ENCODE results near the gene DAP3. TPM values are rescaled to one million over a fixed set of nuclear protein-coding genes. Genes with fewer than 3 reads are reported as not detected.
A peak's percentile ranks its signal among the peaks of the same experiment; 100 is the strongest.
"Not testable (repeated sequence)": the region's sequence is repeated elsewhere in the genome, so short reads cannot be mapped to it uniquely, and the experiment has no call there.

DAP3 gene
- total and polyA plus RNA-seq, 2 of the 8 experiments (the other 6 are each of a cell fraction or from before 2014, with no cell fraction given), result 66.3 to 87.1 TPM

DNA sequence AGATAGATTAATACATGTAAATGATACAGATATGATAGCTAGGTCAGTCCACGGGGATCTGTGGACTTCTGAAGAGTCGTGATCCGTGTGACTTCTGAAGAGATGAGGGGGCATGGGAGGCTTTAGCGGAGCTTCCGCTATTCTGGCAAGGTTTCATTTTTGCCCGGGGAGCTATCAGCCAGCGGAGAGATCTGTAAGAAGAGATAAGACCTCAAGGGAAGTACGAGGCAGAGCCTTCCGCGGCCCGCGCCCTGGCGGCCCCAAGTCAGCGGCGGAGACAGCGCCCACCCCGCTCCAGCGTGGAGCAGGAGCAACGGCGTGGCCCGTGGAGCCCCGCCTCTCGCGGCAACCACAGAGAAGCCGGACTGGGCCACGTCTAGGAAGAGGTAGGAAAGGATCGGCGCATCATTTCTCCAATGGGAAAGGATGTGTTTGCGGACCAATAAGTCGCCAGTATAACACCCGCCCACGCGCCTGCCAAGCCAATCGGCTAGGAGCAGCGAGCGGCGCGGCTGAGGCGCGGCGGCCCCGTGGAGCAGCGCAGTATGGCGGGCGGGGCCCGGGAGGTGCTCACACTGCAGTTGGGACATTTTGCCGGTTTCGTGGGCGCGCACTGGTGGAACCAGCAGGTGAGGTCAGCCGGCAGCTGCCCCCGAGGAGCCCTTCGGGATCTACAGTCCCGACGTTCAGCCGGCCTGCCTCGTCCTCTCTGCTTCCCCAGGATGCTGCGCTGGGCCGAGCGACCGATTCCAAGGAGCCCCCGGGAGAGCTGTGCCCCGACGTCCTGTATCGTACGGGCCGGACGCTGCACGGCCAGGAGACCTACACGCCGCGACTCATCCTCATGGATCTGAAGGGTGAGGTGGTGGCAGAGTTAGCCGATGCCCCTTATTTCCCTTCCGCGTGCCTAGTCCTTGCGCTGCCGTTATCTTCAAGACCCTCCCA, 56.7 kb downstream of the DAP3 start:
- Histone ChIP-seq H3K9ac (replicated peaks in 1 of 4; ENCODE audit: extremely low read depth in 1 of 4, low read depth in 3 of 4, low read length in 3 of 4) (peak overlapping the region in 2 of 4 experiments; percentile 38 to 42; a peak in 4 of 7 replicates), H3K4me3 (ENCODE audit: extremely low read depth in 1 of 4, insufficient read depth in 2 of 4, low read depth in 3 of 4, low read length in 4 of 4) (peak overlapping the region; percentile 50 to 81 (median 76)), H3K4me2 (ENCODE audit: insufficient read depth in 1 of 2, low read depth in 2 of 2, low read length in 2 of 2) (peak overlapping the region; percentile 57 to 69), H3K18ac (ENCODE audit: extremely low read depth, low read length) (peak overlapping the region; percentile 48; the same call in 1 of the 2 replicates), H4K5ac (ENCODE audit: insufficient read length, low read depth, low read length) (peak overlapping the region; percentile 29), H4K8ac (ENCODE audit: extremely low read depth, insufficient read depth, low read length) (peak overlapping the region; percentile 62; the same call in 1 of the 2 replicates), H2AFZ (ENCODE audit: low read length) (peak overlapping the region; percentile 86; the same call in 1 of the 2 replicates)
- H2BK120ac ChIP-seq (replicated peaks; ENCODE audit: low read depth, low read length); H2BK5ac ChIP-seq (ENCODE audit: low read depth, low read length); H3K14ac ChIP-seq (ENCODE audit: insufficient read length); H2AK5ac ChIP-seq (ENCODE audit: low read depth, low read length); H3K4ac ChIP-seq (replicated peaks; ENCODE audit: insufficient read length, low read depth, low read length); H3K23ac ChIP-seq (ENCODE audit: insufficient read length); H3K27me3 ChIP-seq (replicated peaks in 1 of 4; ENCODE audit: control insufficient read depth in 3 of 4, extremely low read depth in 1 of 4, insufficient read depth in 3 of 4, low read length in 3 of 4); H4K20me1 ChIP-seq (replicated peaks in 1 of 2; ENCODE audit: control insufficient read depth in 1 of 2, insufficient read depth in 2 of 2, low read length in 2 of 2); FAIRE-seq; H3K79me2 ChIP-seq (ENCODE audit: control insufficient read depth in 1 of 2, insufficient read depth in 2 of 2, low read length in 2 of 2); H3K56ac ChIP-seq (replicated peaks; ENCODE audit: insufficient read length, low read depth, low read length); H2BK20ac ChIP-seq (ENCODE audit: low read length); H3K27ac ChIP-seq (ENCODE audit: low read depth, low read length); H2BK12ac ChIP-seq (ENCODE audit: low read depth, low read length); H3K9me3 ChIP-seq (ENCODE audit: insufficient read depth in 2 of 2, low read depth in 1 of 2, low read length in 1 of 2); H2BK15ac ChIP-seq (ENCODE audit: low read length); H3K36me3 ChIP-seq (ENCODE audit: control insufficient read depth in 2 of 4, insufficient read depth in 4 of 4, low read length in 3 of 4); POLR2A ChIA-PET (ENCODE audit: partially characterized antibody); H3K4me1 ChIP-seq (replicated peaks in 1 of 4; ENCODE audit: control insufficient read depth in 3 of 4, insufficient read depth in 4 of 4, low read length in 3 of 4); H3K79me1 ChIP-seq (ENCODE audit: low read depth, low read length); H4K91ac ChIP-seq (replicated peaks; ENCODE audit: insufficient read length, low read length); H3K23me2 ChIP-seq (ENCODE audit: low read depth, low read length): not testable (repeated sequence)
- CTCF ChIA-PET (ENCODE audit: partially characterized antibody), result interaction anchor here (0.5 to 0.9 kb wide), 3 partner anchors 17 to 148 kb away, joined by 3 to 4 read pairs (median 3); no protein-coding TSS in a partner anchor
- DNase-seq (ENCODE audit: low read depth in 1 of 2, low spot score in 2 of 2), result peak; percentile 69 to 87
- WGBS, 2 experiments (ENCODE audit: extremely low coverage in 1 of 2, insufficient coverage in 1 of 2, insufficient read length in 1 of 2, insufficient replicate concordance in 2 of 2, low coverage in 1 of 2, low lambda C conversion rate in 2 of 2, missing lambda C conversion rate in 1 of 2), result 3% methylated on average over 33 of the region's 77 CpGs; no CpG with 5 or more reads in 1 of the 2 experiments
- TF ChIP-seq TBP (IDR thresholded peaks at IDR 0.05; ENCODE audit: low read depth, low read length) (peak; percentile 45; the same call in 1 of the 2 replicates), HDAC2 (IDR thresholded peaks at IDR 0.05; ENCODE audit: borderline replicate concordance in 1 of 2, low read depth in 2 of 2, low read length in 2 of 2) (peak in 1 of 2 experiments; percentile 70; a peak in 2 of 4 replicates), SP1 (IDR thresholded peaks at IDR 0.05; ENCODE audit: low read depth, low read length) (0 out of 2 replicates have a peak, but pooled peaks have one; percentile 58), CHD2 (IDR thresholded peaks at IDR 0.05; ENCODE audit: low read length) (peak; percentile 79), BACH1 (IDR thresholded peaks at IDR 0.05; ENCODE audit: low read length) (peak; percentile 67), KDM4A (IDR thresholded peaks at IDR 0.05; ENCODE audit: low read depth, low read length, severe bottlenecking) (peak; percentile 76), SIN3A (conservative IDR thresholded peaks at IDR 0.05 in 1 of 2, IDR thresholded peaks at IDR 0.05 in 1 of 2; ENCODE audit: low read depth in 1 of 2, low read length in 2 of 2) (0 out of 4 replicates have a peak, but pooled peaks of 1 of the 2 experiments have one; percentile 30), EGR1 (IDR thresholded peaks at IDR 0.05; ENCODE audit: borderline replicate concordance, low read depth, low read length) (peak; percentile 85; the same call in 1 of the 2 replicates), TAF1 (IDR thresholded peaks at IDR 0.05; ENCODE audit: low read depth, low read length) (peak; percentile 61), PHF8 (conservative IDR thresholded peaks at IDR 0.05; ENCODE audit: low read depth, low read length) (peak; percentile 66), POLR2A (IDR thresholded peaks at IDR 0.05; ENCODE audit: control extremely low read depth in 1 of 2, low read depth in 2 of 2, low read length in 2 of 2) (peak; percentile 45 to 46; a peak in 1 of 3 replicates)
